ENCODE results near the gene OR4D10.
"Not testable (repeated sequence)": the region's sequence is repeated elsewhere in the genome, so short reads cannot be mapped to it uniquely, and the experiment has no call there.

The OR4D10 gene

DNA sequence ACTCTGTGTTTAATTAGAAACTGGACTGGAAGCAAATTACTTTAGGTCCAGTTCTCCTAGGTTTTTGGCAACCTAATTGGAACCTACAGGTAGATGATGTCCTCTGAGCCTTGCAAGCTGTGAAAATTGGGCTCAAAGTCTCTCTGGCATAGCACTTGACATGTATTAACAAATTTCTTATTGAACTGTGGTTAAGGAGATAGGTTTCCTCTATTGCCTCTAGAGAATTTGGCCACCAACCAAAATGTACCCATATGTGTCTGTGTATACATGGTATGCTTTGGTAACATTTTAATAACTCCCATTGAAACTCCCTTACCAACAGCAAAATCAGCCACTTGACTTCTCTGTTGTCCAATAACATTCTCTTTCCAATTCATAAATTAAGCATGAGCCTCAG lies at the start of gene OR4D10:
Gene OR4D10 (plus strand): TSS at position 301 of the 400 bp plus-strand sequence. CDS start 4,115 bp downstream, outside the sequence.
- DNase-seq: no peak
- no peak for TF ChIP-seq GATA1 (IDR thresholded peaks at IDR 0.05; ENCODE audit: low read depth, low read length)
- TF ChIP-seq POLR2A (IDR thresholded peaks at IDR 0.05; ENCODE audit: low read length): no peak

DNA sequence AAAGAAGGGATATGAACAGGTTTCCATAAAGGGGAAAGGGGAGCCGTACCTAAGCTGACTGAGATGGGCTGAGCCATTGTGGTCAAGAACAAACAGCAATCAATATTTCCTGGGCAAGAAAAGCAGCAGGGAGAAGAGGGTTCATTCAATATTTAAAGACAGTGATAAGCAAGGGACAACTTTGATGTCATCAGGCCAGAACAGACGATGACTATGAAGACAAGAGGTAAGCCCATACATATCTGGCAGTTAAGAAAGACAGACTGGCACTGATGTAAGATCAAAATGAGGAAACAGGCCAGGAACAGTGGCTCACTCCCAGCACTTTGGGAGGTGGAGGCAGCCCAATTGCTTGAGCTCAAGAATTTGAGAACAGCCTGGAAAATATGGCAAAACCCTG lies 49.3 kb upstream of the OR4D10 start:
- TF ChIP-seq GATA1 (IDR thresholded peaks at IDR 0.05; ENCODE audit: low read depth, low read length): no peak
- no peak for TF ChIP-seq POLR2A (IDR thresholded peaks at IDR 0.05; ENCODE audit: low read length)
- no peak for DNase-seq

GRCh38 chr11:59425131-59425530 lies 48.0 kb upstream of the OR4D10 start:
- DNase-seq: no peak
- TF ChIP-seq POLR2A (IDR thresholded peaks at IDR 0.05; ENCODE audit: low read length) (no peak), GATA1 (IDR thresholded peaks at IDR 0.05; ENCODE audit: low read depth, low read length) (no peak)

- DNase-seq: no peak
- TF ChIP-seq GATA1 (IDR thresholded peaks at IDR 0.05; ENCODE audit: low read depth, low read length): no peak
- TF ChIP-seq POLR2A (IDR thresholded peaks at IDR 0.05; ENCODE audit: low read length): no peak
These were observed 46.6 kb upstream of the OR4D10 start, which contains the start of gene OR5A2 for GRCh38 chr11:59426361-59427067. OR5A2 (minus strand) TSS chr11:59426413; CDS start chr11:59422953, 3,460 bp downstream.

DNA sequence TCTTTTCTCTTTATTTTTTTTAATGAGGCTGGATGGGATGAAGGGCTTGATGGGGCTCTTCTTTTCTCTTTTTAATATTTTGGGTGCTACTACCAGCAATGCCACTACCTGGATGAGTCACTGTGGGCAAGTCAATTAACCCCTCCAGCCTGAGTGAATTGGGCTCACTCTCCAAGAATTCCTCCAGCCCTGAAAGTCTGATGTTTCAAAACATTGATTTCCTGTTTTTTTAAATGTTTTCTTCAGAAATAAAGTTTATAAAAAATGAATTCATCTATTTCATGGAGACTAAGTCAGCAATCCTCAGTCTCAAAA lies 46.1 kb upstream of the OR4D10 start:
- TF ChIP-seq POLR2A (IDR thresholded peaks at IDR 0.05; ENCODE audit: low read length) (no peak), GATA1 (IDR thresholded peaks at IDR 0.05; ENCODE audit: low read depth, low read length) (no peak)
- DNase-seq: no peak

DNA sequence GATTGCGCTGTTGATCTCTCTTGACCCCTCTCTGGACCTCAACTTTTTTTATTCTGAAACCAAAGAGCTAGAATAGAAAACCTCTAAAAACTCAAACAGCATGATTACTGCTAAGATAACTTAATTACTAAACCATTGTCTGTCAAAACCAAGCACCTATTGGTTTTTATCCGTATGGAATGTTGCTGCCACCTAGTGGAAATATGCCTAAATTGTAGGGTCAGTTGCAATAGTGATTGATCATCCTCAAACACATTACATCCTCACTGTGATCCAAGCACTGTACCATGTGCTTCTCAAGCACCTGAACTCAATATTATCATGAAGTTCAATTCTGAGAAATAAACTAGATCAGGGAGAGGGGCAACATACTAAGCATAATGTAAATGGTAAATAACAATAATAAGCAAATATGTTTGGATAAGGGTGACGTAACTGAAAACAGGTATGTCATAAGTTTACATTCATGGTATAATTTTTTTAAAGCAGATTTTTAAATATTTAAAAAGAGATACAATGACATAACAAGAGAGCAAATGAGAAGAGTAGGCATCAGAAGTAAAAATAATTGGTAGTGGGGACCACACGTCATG lies 43.1 kb upstream of the OR4D10 start:
- DNase-seq: peak; percentile 43 to 65
- TF ChIP-seq POLR2A (IDR thresholded peaks at IDR 0.05; ENCODE audit: low read length): no peak
- TF ChIP-seq GATA1 (IDR thresholded peaks at IDR 0.05; ENCODE audit: low read depth, low read length): no peak

DNA sequence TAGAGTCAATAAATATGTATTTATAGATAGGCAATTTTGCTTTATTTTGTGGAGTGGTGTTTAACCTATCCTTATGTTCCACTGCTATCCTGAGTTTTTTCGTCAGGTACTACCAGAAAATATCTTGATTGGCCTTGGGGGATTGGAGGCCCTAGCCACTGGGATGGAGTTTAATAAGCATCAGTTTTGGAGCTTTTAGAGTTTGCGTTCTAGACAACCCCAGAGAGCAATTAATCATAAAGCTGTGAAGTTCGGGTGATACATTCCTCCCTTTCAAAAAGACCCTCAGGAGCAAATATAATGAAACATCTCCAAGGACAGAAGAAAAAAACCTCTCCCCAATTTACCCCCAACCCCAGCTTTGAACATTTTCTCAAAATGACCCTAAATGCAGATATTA lies 36.9 kb upstream of the OR4D10 start, which contains the start of gene OR5A1:
Gene OR5A1 (plus strand): TSS at position 301 of the 400 bp plus-strand sequence. CDS start 6,700 bp downstream, outside the sequence.
- no peak for TF ChIP-seq GATA1 (IDR thresholded peaks at IDR 0.05; ENCODE audit: low read depth, low read length)
- TF ChIP-seq POLR2A (IDR thresholded peaks at IDR 0.05; ENCODE audit: low read length): no peak
- no peak for DNase-seq

DNA sequence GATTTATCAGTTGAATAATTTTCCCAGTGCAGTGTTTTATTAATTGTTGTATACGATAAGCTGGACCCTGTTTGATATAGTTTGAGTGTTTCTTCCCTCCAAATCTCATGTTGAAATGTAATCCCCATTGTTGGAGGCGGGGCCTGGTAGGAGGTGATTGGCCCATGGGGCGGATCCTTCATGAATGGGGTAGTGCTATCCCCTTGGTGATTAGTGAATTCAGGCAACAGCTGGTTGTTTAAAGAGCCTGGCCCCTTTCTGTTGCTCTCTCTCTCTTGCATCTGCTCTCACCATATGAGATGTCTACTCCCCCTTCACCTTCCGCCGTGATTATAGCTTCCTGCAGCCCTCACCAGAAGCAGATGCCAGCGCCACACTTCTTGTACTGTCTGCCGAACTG lies 35.3 kb upstream of the OR4D10 start:
- TF ChIP-seq GATA1 (IDR thresholded peaks at IDR 0.05; ENCODE audit: low read depth, low read length) (no peak), POLR2A (IDR thresholded peaks at IDR 0.05; ENCODE audit: low read length) (no peak)
- DNase-seq: no peak

- not testable (repeated sequence) for DNase-seq
These were observed 27.5 kb upstream of the OR4D10 start for GRCh38 chr11:59445624-59446023.

- no peak for DNase-seq
- TF ChIP-seq POLR2A (IDR thresholded peaks at IDR 0.05; ENCODE audit: low read length) (no peak), GATA1 (IDR thresholded peaks at IDR 0.05; ENCODE audit: low read depth, low read length) (no peak)
These were observed 24.6 kb upstream of the OR4D10 start for GRCh38 chr11:59448484-59448883.

- no peak for DNase-seq
- no peak for TF ChIP-seq POLR2A (IDR thresholded peaks at IDR 0.05; ENCODE audit: low read length)
- TF ChIP-seq GATA1 (IDR thresholded peaks at IDR 0.05; ENCODE audit: low read depth, low read length): no peak
These were observed 16.5 kb upstream of the OR4D10 start, which contains the start of gene OR4D6 for GRCh38 chr11:59456661-59457060. OR4D6 (plus strand) TSS chr11:59456961; CDS start chr11:59456961, 0 bp downstream.

GRCh38 chr11:59459916-59460315 lies 13.2 kb upstream of the OR4D10 start:
- no peak for DNase-seq
- TF ChIP-seq POLR2A (IDR thresholded peaks at IDR 0.05; ENCODE audit: low read length) (no peak), GATA1 (IDR thresholded peaks at IDR 0.05; ENCODE audit: low read depth, low read length) (no peak)

- TF ChIP-seq POLR2A (IDR thresholded peaks at IDR 0.05; ENCODE audit: low read length) (no peak), GATA1 (IDR thresholded peaks at IDR 0.05; ENCODE audit: low read depth, low read length) (no peak)
These were observed 9.9 kb upstream of the OR4D10 start for GRCh38 chr11:59463190-59463641.

GRCh38 chr11:59475176-59475575 lies 2.1 kb downstream of the OR4D10 start:
- TF ChIP-seq GATA1 (IDR thresholded peaks at IDR 0.05; ENCODE audit: low read depth, low read length) (no peak), POLR2A (IDR thresholded peaks at IDR 0.05; ENCODE audit: low read length) (no peak)
- no peak for DNase-seq

More at GRCh38 chr11:59463190-59463641, 9.9 kb upstream of the OR4D10 start:
- no peak for DNase-seq

GRCh38 chr11:59479906-59480305 lies 6.8 kb downstream of the OR4D10 start:
- no peak for TF ChIP-seq GATA1 (IDR thresholded peaks at IDR 0.05; ENCODE audit: low read depth, low read length)
- TF ChIP-seq POLR2A (IDR thresholded peaks at IDR 0.05; ENCODE audit: low read length): no peak
- no peak for DNase-seq

Data from erythroblast (primary cell).